SK-N-SH (cell line): ENCODE data around the gene RAB21. TPM values are rescaled to one million over a fixed set of nuclear protein-coding genes. Genes with fewer than 3 reads are reported as not detected.

Experiments
- EP300 ChIP-seq, 2 experiments: IDR thresholded peaks; 2 replicates each; pipeline versions ENCODE4 v1.4.0 to v1.6.1; 2012; ENCODE audit warnings: borderline replicate concordance in 1 of 2, low read depth in 1 of 2, low read length in 1 of 2
- FOSL2 ChIP-seq: IDR thresholded peaks from 2 replicates; pipeline ENCODE4 v1.4.0; 2012; ENCODE audit warnings: low read depth, mild to moderate bottlenecking, moderate library complexity, borderline replicate concordance
- FOXJ3 ChIP-seq: sonication (generic); formaldehyde crosslinking; IDR thresholded peaks from 2 replicates; pipeline ENCODE4 v1.5.1; 2020; ENCODE audit warnings: mild to moderate bottlenecking, missing genetic modification reagents
- FOXM1 ChIP-seq: IDR thresholded peaks from 2 replicates; pipeline ENCODE4 v1.4.0; 2012; ENCODE audit warnings: low read depth, mild to moderate bottlenecking
- GABPA ChIP-seq: IDR thresholded peaks from 2 replicates; pipeline ENCODE4 v1.4.0; 2012; ENCODE audit warnings: low read depth, mild to moderate bottlenecking
- GATA2 ChIP-seq: sonication (generic); formaldehyde crosslinking; IDR thresholded peaks from 2 replicates; pipeline ENCODE4 v1.5.0; 2020; ENCODE audit warnings: mild to moderate bottlenecking, missing genetic modification reagents
- JUND ChIP-seq: IDR thresholded peaks from 2 replicates; pipeline ENCODE4 v1.4.0; 2012
- MEF2A ChIP-seq: IDR thresholded peaks from 2 replicates; pipeline ENCODE4 v1.4.0; 2012; ENCODE audit warnings: low read depth, borderline replicate concordance
- MXI1 ChIP-seq: IDR thresholded peaks from 2 replicates; pipeline ENCODE4 v1.6.1; 2012; ENCODE audit warnings: mild to moderate bottlenecking, low read depth, low read length, improper control_type of control experiment
- NFIC ChIP-seq: IDR thresholded peaks from 2 replicates; pipeline ENCODE4 v1.4.0; 2012; ENCODE audit warnings: borderline replicate concordance
- POLR2AphosphoS5 ChIP-seq: IDR thresholded peaks from 2 replicates; pipeline ENCODE4 v1.6.1; 2012; ENCODE audit warnings: low read depth, low read length
- RFX5 ChIP-seq: IDR thresholded peaks from 2 replicates; pipeline ENCODE4 v1.6.1; 2012; ENCODE audit warnings: mild to moderate bottlenecking, improper control_type of control experiment, low read length
- RXRA ChIP-seq: IDR thresholded peaks from 2 replicates; pipeline ENCODE4 v1.4.0; 2012; ENCODE audit warnings: low read depth, mild to moderate bottlenecking, borderline replicate concordance
- SMC3 ChIP-seq: IDR thresholded peaks from 2 replicates; pipeline ENCODE4 v1.6.1; 2012; ENCODE audit warnings: low read depth, low read length, improper control_type of control experiment
- TAF1 ChIP-seq: IDR thresholded peaks from 2 replicates; pipeline ENCODE4 v1.6.1; 2012; ENCODE audit warnings: low read depth, mild to moderate bottlenecking, low read length, moderate library complexity, borderline replicate concordance
- TCF12 ChIP-seq: IDR thresholded peaks from 2 replicates; pipeline ENCODE4 v1.4.0; 2012
- TEAD4 ChIP-seq: IDR thresholded peaks from 2 replicates; pipeline ENCODE4 v1.4.0; 2012; ENCODE audit warnings: mild to moderate bottlenecking, borderline replicate concordance; ENCODE audit not compliant: insufficient read depth
- polyA plus RNA-seq, 3 experiments: library from polyadenylated mRNA; depleted of rRNA; stranded (reverse); fragments of >200 nt; gene quantifications; 2 replicates each; pipeline ENCODE4 v1.2.3, GENCODE V29; 2012
- TF ChIP-seq, protein P1 (sequence below): IDR thresholded peaks from 2 replicates; pipeline ENCODE4 v1.4.0; 2012; ENCODE audit warnings: low read depth, borderline replicate concordance
- TF ChIP-seq, protein P2 (sequence below): fragments of 150-350 bp; IDR thresholded peaks from 2 replicates; pipeline ENCODE4 v1.6.1; 2017; ENCODE audit warnings: antibody characterized with exemption, low read length, low read depth, borderline replicate concordance
- TF ChIP-seq, protein P3 (sequence below): IDR thresholded peaks from 2 replicates; pipeline ENCODE4; 2012
- TF ChIP-seq, protein P4 (sequence below): fragments of 150-350 bp; IDR thresholded peaks from 2 replicates; pipeline ENCODE4 v1.6.1; 2016; ENCODE audit warnings: mild to moderate bottlenecking, low read depth, low read length
- TF ChIP-seq, protein P5 (sequence below): IDR thresholded peaks from 2 replicates; pipeline ENCODE4 v1.4.0; 2012; ENCODE audit warnings: low read depth
- TF ChIP-seq, protein P6 (sequence below): IDR thresholded peaks from 2 replicates; pipeline ENCODE4 v1.4.0; 2012; ENCODE audit warnings: low read depth, borderline replicate concordance

Gene RAB21
- polyA plus RNA-seq, 1 of the 3 experiments (the other 2 are of a cell fraction) = 6.5 TPM

DNA sequence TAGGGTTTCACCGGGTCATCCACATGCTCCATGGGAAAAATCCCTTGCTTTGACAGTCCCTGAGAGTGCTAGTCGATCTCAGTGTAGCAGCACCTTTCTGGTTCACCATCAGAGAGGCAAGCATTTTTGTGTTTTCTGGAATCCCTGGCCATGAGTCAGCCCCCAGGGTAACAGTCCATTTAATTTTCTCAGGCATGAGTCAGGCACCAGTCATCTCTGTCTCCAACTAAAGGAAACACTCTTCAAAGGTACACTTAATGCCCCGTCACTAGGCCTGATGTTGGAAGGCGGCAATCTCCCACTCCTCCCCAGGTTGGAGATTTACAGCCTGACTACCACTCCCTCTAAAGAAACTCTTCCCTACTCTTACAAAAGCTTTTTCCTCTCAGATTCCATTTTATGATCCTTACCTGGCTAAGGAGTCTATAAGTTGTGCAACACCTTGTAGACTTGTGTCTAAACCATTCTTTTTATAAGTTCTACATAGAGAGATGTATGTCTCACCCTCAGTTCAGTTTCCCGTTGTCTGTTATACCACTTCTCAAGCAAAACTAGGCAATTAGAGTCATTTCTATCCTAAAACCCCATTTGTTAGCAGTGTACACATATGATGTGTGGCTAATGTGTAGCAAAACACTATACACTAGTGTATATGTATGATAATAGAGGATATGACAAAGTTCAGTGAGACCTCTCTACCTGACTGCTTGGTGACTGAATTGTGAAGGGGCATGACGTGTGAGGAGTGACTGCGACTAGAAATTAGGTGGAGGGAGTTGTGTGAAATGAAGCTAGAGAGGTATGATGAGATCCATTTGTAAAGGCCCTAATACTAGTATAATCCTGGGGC is 44.2 kb upstream of the RAB21 start (continued):
- TF ChIP-seq, protein P1, sequence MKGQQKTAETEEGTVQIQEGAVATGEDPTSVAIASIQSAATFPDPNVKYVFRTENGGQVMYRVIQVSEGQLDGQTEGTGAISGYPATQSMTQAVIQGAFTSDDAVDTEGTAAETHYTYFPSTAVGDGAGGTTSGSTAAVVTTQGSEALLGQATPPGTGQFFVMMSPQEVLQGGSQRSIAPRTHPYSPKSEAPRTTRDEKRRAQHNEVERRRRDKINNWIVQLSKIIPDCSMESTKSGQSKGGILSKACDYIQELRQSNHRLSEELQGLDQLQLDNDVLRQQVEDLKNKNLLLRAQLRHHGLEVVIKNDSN = no peak
- TF ChIP-seq SMC3 (no peak), FOXJ3 (CRISPR knock-in tag) (no peak), JUND (peak; percentile 96), GATA2 (CRISPR knock-in tag) (no peak), MEF2A (no peak), FOSL2 (peak; percentile 98), FOXM1 (no peak), TCF12 (peak; percentile 67; the same call in 1 of the 2 replicates), TEAD4 (no peak), GABPA (no peak), MXI1 (no peak), POLR2AphosphoS5 (no peak), NFIC (peak; percentile 23; the same call in 1 of the 2 replicates), EP300 (IDR thresholded peaks at IDR 0.05; ENCODE audit: borderline replicate concordance in 1 of 2, low read depth in 1 of 2, low read length in 1 of 2) (peak in 1 of 2 experiments; percentile 65; a peak in 2 of 4 replicates), TAF1 (0 out of 2 replicates have a peak, but pooled peaks have one; percentile 30), RXRA (no peak), RFX5 (no peak)
- TF ChIP-seq, protein P2, sequence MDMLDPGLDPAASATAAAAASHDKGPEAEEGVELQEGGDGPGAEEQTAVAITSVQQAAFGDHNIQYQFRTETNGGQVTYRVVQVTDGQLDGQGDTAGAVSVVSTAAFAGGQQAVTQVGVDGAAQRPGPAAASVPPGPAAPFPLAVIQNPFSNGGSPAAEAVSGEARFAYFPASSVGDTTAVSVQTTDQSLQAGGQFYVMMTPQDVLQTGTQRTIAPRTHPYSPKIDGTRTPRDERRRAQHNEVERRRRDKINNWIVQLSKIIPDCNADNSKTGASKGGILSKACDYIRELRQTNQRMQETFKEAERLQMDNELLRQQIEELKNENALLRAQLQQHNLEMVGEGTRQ = no peak
- TF ChIP-seq, protein P3, sequence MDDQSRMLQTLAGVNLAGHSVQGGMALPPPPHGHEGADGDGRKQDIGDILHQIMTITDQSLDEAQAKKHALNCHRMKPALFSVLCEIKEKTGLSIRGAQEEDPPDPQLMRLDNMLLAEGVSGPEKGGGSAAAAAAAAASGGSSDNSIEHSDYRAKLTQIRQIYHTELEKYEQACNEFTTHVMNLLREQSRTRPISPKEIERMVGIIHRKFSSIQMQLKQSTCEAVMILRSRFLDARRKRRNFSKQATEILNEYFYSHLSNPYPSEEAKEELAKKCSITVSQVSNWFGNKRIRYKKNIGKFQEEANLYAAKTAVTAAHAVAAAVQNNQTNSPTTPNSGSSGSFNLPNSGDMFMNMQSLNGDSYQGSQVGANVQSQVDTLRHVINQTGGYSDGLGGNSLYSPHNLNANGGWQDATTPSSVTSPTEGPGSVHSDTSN = peak; percentile 22; the same call in 1 of the 2 replicates
- TF ChIP-seq, protein P4, sequence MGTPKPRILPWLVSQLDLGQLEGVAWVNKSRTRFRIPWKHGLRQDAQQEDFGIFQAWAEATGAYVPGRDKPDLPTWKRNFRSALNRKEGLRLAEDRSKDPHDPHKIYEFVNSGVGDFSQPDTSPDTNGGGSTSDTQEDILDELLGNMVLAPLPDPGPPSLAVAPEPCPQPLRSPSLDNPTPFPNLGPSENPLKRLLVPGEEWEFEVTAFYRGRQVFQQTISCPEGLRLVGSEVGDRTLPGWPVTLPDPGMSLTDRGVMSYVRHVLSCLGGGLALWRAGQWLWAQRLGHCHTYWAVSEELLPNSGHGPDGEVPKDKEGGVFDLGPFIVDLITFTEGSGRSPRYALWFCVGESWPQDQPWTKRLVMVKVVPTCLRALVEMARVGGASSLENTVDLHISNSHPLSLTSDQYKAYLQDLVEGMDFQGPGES = no peak
- TF ChIP-seq, protein P5, sequence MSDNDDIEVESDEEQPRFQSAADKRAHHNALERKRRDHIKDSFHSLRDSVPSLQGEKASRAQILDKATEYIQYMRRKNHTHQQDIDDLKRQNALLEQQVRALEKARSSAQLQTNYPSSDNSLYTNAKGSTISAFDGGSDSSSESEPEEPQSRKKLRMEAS = peak; percentile 63; the same call in 1 of the 2 replicates
- TF ChIP-seq, protein P6, sequence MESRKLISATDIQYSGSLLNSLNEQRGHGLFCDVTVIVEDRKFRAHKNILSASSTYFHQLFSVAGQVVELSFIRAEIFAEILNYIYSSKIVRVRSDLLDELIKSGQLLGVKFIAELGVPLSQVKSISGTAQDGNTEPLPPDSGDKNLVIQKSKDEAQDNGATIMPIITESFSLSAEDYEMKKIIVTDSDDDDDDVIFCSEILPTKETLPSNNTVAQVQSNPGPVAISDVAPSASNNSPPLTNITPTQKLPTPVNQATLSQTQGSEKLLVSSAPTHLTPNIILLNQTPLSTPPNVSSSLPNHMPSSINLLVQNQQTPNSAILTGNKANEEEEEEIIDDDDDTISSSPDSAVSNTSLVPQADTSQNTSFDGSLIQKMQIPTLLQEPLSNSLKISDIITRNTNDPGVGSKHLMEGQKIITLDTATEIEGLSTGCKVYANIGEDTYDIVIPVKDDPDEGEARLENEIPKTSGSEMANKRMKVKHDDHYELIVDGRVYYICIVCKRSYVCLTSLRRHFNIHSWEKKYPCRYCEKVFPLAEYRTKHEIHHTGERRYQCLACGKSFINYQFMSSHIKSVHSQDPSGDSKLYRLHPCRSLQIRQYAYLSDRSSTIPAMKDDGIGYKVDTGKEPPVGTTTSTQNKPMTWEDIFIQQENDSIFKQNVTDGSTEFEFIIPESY = no peak
- TF ChIP-seq, all 33 proteins: peak for 10
